ENCODE measurements around the gene INTS15. TPM values are rescaled to one million over a fixed set of nuclear protein-coding genes. Genes with fewer than 3 reads are reported as not detected.

Gene INTS15
- total RNA-seq, 1 donor from 2014 or later = 33.2 TPM

GRCh38 chr7:6649241-6649961 is 59.6 kb downstream of the INTS15 start:
- intact Hi-C loops (cut with DNase I) = no loop called here
- Histone ChIP-seq H3K27ac (no peak overlapping the region), H3K4me1 (no peaks in the 10 kb centered on the region), H3K4me3 (no peak overlapping the region), H3K9me3 (peaks cover 6% of the 10 kb centered on the region), H3K36me3 (peaks cover 87% of the 10 kb centered on the region), H3K27me3 (ENCODE audit: low read depth) (no peaks in the 10 kb centered on the region)
- DNase-seq (peak; percentile 36), ATAC-seq (no peak)
- TF ChIP-seq CTCF (IDR thresholded peaks at IDR 0.05) = no peak

GRCh38 chr7:6650086-6650485 is 60.3 kb downstream of the INTS15 start:
- ATAC-seq (no peak), DNase-seq (no peak)
- Histone ChIP-seq H3K9me3 (peaks cover 6% of the 10 kb centered on the region), H3K4me1 (no peaks in the 10 kb centered on the region), H3K27me3 (ENCODE audit: low read depth) (no peaks in the 10 kb centered on the region), H3K36me3 (peaks cover 87% of the 10 kb centered on the region), H3K27ac (no peak overlapping the region), H3K4me3 (no peak overlapping the region)
- intact Hi-C loops (cut with DNase I) = no loop called here
- no peak for TF ChIP-seq CTCF (IDR thresholded peaks at IDR 0.05)

GRCh38 chr7:6650521-6651011 is 60.7 kb downstream of the INTS15 start:
- Histone ChIP-seq H3K4me1 (no peaks in the 10 kb centered on the region), H3K27ac (no peak overlapping the region), H3K27me3 (ENCODE audit: low read depth) (no peaks in the 10 kb centered on the region), H3K9me3 (peaks cover 6% of the 10 kb centered on the region), H3K4me3 (no peak overlapping the region), H3K36me3 (peaks cover 87% of the 10 kb centered on the region)
- TF ChIP-seq CTCF (IDR thresholded peaks at IDR 0.05) = no peak
- DNase-seq (no peak), ATAC-seq (no peak)
- intact Hi-C loops (cut with DNase I) = no loop called here

GRCh38 chr7:6651851-6652445 is 62.1 kb downstream of the INTS15 start:
- DNase-seq = no peak
- intact Hi-C loops (cut with DNase I) = no loop called here

GRCh38 chr7:6652446-6653011 is 62.7 kb downstream of the INTS15 start:
- no peak overlapping the region for H3K27ac ChIP-seq
- no peak overlapping the region for H3K4me3 ChIP-seq
- no peaks in the 10 kb centered on the region for H3K4me1 ChIP-seq
- TF ChIP-seq CTCF (IDR thresholded peaks at IDR 0.05) = no peak
- intact Hi-C loops (cut with DNase I) = no loop called here
- no peaks in the 10 kb centered on the region for H3K27me3 ChIP-seq (ENCODE audit: low read depth)
- no peak for DNase-seq
- no peak for ATAC-seq
- peaks cover 68% of the 10 kb centered on the region for H3K36me3 ChIP-seq
- peaks cover 6% of the 10 kb centered on the region for H3K9me3 ChIP-seq

More at GRCh38 chr7:6651851-6652445, 62.1 kb downstream of the INTS15 start:
- H3K4me1 ChIP-seq = no peaks in the 10 kb centered on the region
- H3K27ac ChIP-seq = no peak overlapping the region
- no peak for TF ChIP-seq CTCF (IDR thresholded peaks at IDR 0.05)
- no peak for ATAC-seq
- H3K27me3 ChIP-seq (ENCODE audit: low read depth) = no peaks in the 10 kb centered on the region
- H3K4me3 ChIP-seq = no peak overlapping the region
- peaks cover 6% of the 10 kb centered on the region for H3K9me3 ChIP-seq
- H3K36me3 ChIP-seq = peaks cover 74% of the 10 kb centered on the region

Measured in lower lobe of right lung (tissue), 2 donors.